Liver (tissue), 9 donors: ENCODE results near the gene P2RY12. TPM values are rescaled to one million over a fixed set of nuclear protein-coding genes. Genes with fewer than 3 reads are reported as not detected.

Source experiments
- DNase-seq: peaks from one replicate; pipeline ENCODE4 v3.0.0-alpha.2; 2017; ENCODE audit warnings: low spot score
- H3K27ac ChIP-seq, 2 donors: one replicate each; pipeline ENCODE4 v1.7.0; 2013; ENCODE audit warnings: inconsistent platforms in 2 of 2, low read length in 2 of 2, control low read depth in 1 of 2, low read depth in 1 of 2, mild to moderate bottlenecking in 1 of 2
- H3K27me3 ChIP-seq, 4 donors: one replicate each; pipeline versions ENCODE4 v1.6.1 to v1.7.0; 2013; ENCODE audit warnings: low read length in 3 of 4, inconsistent platforms in 1 of 4, mild to moderate bottlenecking in 1 of 4, moderate library complexity in 1 of 4; ENCODE audit not compliant: control insufficient read depth in 4 of 4, insufficient read depth in 4 of 4
- H3K36me3 ChIP-seq, 4 donors: one replicate each; pipeline versions ENCODE4 v1.6.1 to v1.7.0; 2013; ENCODE audit warnings: low read length in 3 of 4, mild to moderate bottlenecking in 3 of 4, low read depth in 1 of 4, moderate library complexity in 1 of 4; ENCODE audit not compliant: control insufficient read depth in 4 of 4, insufficient read depth in 3 of 4
- H3K4me1 ChIP-seq, 4 donors: one replicate each; pipeline versions ENCODE4 v1.6.1 to v1.7.0; 2013; ENCODE audit warnings: low read length in 3 of 4, mild to moderate bottlenecking in 3 of 4, moderate library complexity in 1 of 4; ENCODE audit not compliant: control insufficient read depth in 4 of 4, insufficient read depth in 4 of 4
- H3K4me3 ChIP-seq, 3 donors: one replicate each; pipeline versions ENCODE4 v1.6.1 to v1.7.0; 2013; ENCODE audit warnings: low read length in 3 of 3, control low read depth in 1 of 3, low read depth in 1 of 3, mild to moderate bottlenecking in 1 of 3
- H3K9ac ChIP-seq, 2 donors: one replicate each; pipeline ENCODE4 v1.7.0; 2013; ENCODE audit warnings: low read length in 2 of 2, mild to moderate bottlenecking in 2 of 2, moderate library complexity in 2 of 2, control low read depth in 1 of 2, low read depth in 1 of 2
- H3K9me3 ChIP-seq, 4 donors: one replicate each; pipeline versions ENCODE4 v1.6.1 to v1.7.0; 2013; ENCODE audit warnings: low read length in 3 of 4; ENCODE audit not compliant: control insufficient read depth in 4 of 4
- ATF3 ChIP-seq: IDR thresholded peaks from 2 replicates; pipeline ENCODE4 v1.6.1; 2016; ENCODE audit warnings: antibody characterized with exemption
- CTCF ChIP-seq: fragments of 150-350 bp; IDR thresholded peaks from 2 replicates; pipeline ENCODE4 v1.5.1; 2017; ENCODE audit warnings: improper control_type of control experiment, low read depth, low read length; ENCODE audit not compliant: missing input control
- EGR1 ChIP-seq, 2 donors: IDR thresholded peaks; 2 replicates each; pipeline ENCODE4 v1.6.1; 2016 to 2018; ENCODE audit warnings: antibody characterized with exemption in 2 of 2, low read depth in 2 of 2
- FOXA1 ChIP-seq: IDR thresholded peaks from 2 replicates; pipeline ENCODE4 v1.6.1; 2016; ENCODE audit warnings: antibody characterized with exemption
- FOXA2 ChIP-seq: IDR thresholded peaks from 2 replicates; pipeline ENCODE4 v1.6.1; 2016; ENCODE audit warnings: antibody characterized with exemption
- GABPA ChIP-seq, 2 donors: IDR thresholded peaks in 1 of 2; conservative IDR thresholded peaks in 1 of 2; 2 replicates each; pipeline ENCODE4 v1.6.1; 2016; ENCODE audit warnings: antibody characterized with exemption in 2 of 2, mild to moderate bottlenecking in 1 of 2, moderate library complexity in 1 of 2
- HNF4A ChIP-seq, 2 donors: conservative IDR thresholded peaks; 2 replicates each; pipeline ENCODE4 v1.6.1; 2016; ENCODE audit warnings: antibody characterized with exemption in 2 of 2, mild to moderate bottlenecking in 2 of 2
- HNF4G ChIP-seq: IDR thresholded peaks from 2 replicates; pipeline ENCODE4 v1.6.1; 2016; ENCODE audit warnings: antibody characterized with exemption
- JUND ChIP-seq, 2 donors: IDR thresholded peaks; 2 replicates each; pipeline ENCODE4 v1.6.1; 2016; ENCODE audit warnings: antibody characterized with exemption in 2 of 2
- MAX ChIP-seq: IDR thresholded peaks from 2 replicates; pipeline ENCODE4 v1.6.1; 2016; ENCODE audit warnings: antibody characterized with exemption
- NR2F2 ChIP-seq: IDR thresholded peaks from 2 replicates; pipeline ENCODE4 v1.6.1; 2016; ENCODE audit warnings: antibody characterized with exemption
- RAD21 ChIP-seq, 2 donors: IDR thresholded peaks; 2 replicates each; pipeline ENCODE4 v1.6.1; 2016; ENCODE audit warnings: antibody characterized with exemption in 2 of 2, mild to moderate bottlenecking in 2 of 2
- REST ChIP-seq: IDR thresholded peaks from 2 replicates; pipeline ENCODE4 v1.6.1; 2016; ENCODE audit warnings: antibody characterized with exemption, mild to moderate bottlenecking
- RXRA ChIP-seq, 2 donors: IDR thresholded peaks; 2 replicates each; pipeline ENCODE4 v1.6.1; 2017 to 2018; ENCODE audit warnings: antibody characterized with exemption in 2 of 2, mild to moderate bottlenecking in 1 of 2
- SP1 ChIP-seq: IDR thresholded peaks from 2 replicates; pipeline ENCODE4 v1.6.1; 2018; ENCODE audit warnings: antibody characterized with exemption, mild to moderate bottlenecking
- TAF1 ChIP-seq: conservative IDR thresholded peaks from 2 replicates; pipeline ENCODE4 v1.6.1; 2016; ENCODE audit warnings: antibody characterized with exemption, mild to moderate bottlenecking
- YY1 ChIP-seq: IDR thresholded peaks from 2 replicates; pipeline ENCODE4 v1.6.1; 2016; ENCODE audit warnings: antibody characterized with exemption, mild to moderate bottlenecking
- ZBTB33 ChIP-seq: IDR thresholded peaks from 2 replicates; pipeline ENCODE4 v1.6.1; 2016; ENCODE audit warnings: antibody characterized with exemption
- WGBS: extraction: QIAGEN DNeasy Blood & Tissue Kit; methylation state at CpG from one replicate; pipeline ENCODE4 v1.1.7; 2013; 5-methylcytosine and 5-hydroxymethylcytosine counted together
- polyA plus RNA-seq, 2 donors: library from polyadenylated mRNA; stranded (reverse) in 1 of 2; unstranded in 1 of 2; fragments of 200-250 nt in 1 of 2; fragments of >200 nt in 1 of 2; fragmentation: Nextera tagmentation in 1 of 2; extraction: Ambion mirVana in 1 of 2; gene quantifications; one replicate each; pipeline versions ENCODE4 v1.2.1 to v1.2.3, GENCODE V29; 2013 to 2015
- total RNA-seq, 2 donors: library from RNA; depleted of rRNA; stranded (reverse); fragments of >200 nt; gene quantifications; one replicate each; pipeline ENCODE4 v1.2.3, GENCODE V29; 2014
- donor health status: healthy.
- donor health status: healthy.
- donor health status: healthy.
- donor health status: healthy.
- donor health status: healthy.

Gene P2RY12
- total and polyA plus RNA-seq, 4 donors: 0.43 to 2.8 (median 1.6) TPM

- DNase-seq: no peak
- H3K4me1 ChIP-seq: no peaks in the 10 kb centered on the region
- H3K9me3 ChIP-seq: no peaks in the 10 kb centered on the region
- no peak overlapping the region for H3K27ac ChIP-seq
- H3K9ac ChIP-seq: no peak overlapping the region
- H3K4me3 ChIP-seq: no peak overlapping the region
- TF ChIP-seq HNF4A (conservative IDR thresholded peaks at IDR 0.05) (no peak), EGR1 (IDR thresholded peaks at IDR 0.05; ENCODE audit: low read depth in 2 of 2) (no peak)
- H3K27me3 ChIP-seq: no peaks in the 10 kb centered on the region
- no peaks in the 10 kb centered on the region for H3K36me3 ChIP-seq
Observed at GRCh38 chr3:151318313-151318712, 66.2 kb downstream of the P2RY12 start.

- Histone ChIP-seq H3K9ac (no peak within 1 kb of the TSS), H3K36me3 (no peaks in the 10 kb centered on the region), H3K4me3 (no peak within 1 kb of the TSS), H3K9me3 (no peaks in the 10 kb centered on the region), H3K27me3 (no peaks in the 10 kb centered on the region), H3K27ac (no peak within 1 kb of the TSS), H3K4me1 (no peaks in the 10 kb centered on the region)
- 77% methylated on average over 7 of the region's 7 CpGs for WGBS
- TF ChIP-seq REST (no peak), ATF3 (no peak), RAD21 (IDR thresholded peaks at IDR 0.05) (no peak), RXRA (IDR thresholded peaks at IDR 0.05) (no peak), NR2F2 (no peak), JUND (IDR thresholded peaks at IDR 0.05) (no peak), SP1 (no peak), CTCF (no peak), TAF1 (no peak), ZBTB33 (no peak), MAX (no peak), FOXA2 (no peak), GABPA (IDR thresholded peaks at IDR 0.05 in 1 of 2, conservative IDR thresholded peaks at IDR 0.05 in 1 of 2) (no peak), EGR1 (IDR thresholded peaks at IDR 0.05; ENCODE audit: low read depth in 2 of 2) (no peak), YY1 (no peak), HNF4G (no peak), FOXA1 (no peak), HNF4A (conservative IDR thresholded peaks at IDR 0.05) (no peak)
- no peak for DNase-seq
Observed at GRCh38 chr3:151316267-151316991, 68.1 kb downstream of the P2RY12 start, which contains the start of gene GPR87. TSS of gene GPR87 (minus strand) at chr3:151316820. CDS start at chr3:151300100, 16,720 bp downstream.
